HepG2 (cell line): ENCODE results near the gene P3R3URF. TPM values are rescaled to one million over a fixed set of nuclear protein-coding genes. Genes with fewer than 3 reads are reported as not detected.
A peak's percentile ranks its signal among the peaks of the same experiment; 100 is the strongest.

ENCODE experiments used
- GFI1 ChIP-seq: sonication (generic); formaldehyde crosslinking; IDR thresholded peaks from 2 replicates; pipeline ENCODE4 v1.5.0; 2020; ENCODE audit warnings: missing genetic modification reagents, mild to moderate bottlenecking, borderline replicate concordance
- HMG20A ChIP-seq: IDR thresholded peaks from 2 replicates; pipeline ENCODE4 v1.6.1; 2016; ENCODE audit warnings: borderline replicate concordance
- NR2F1 ChIP-seq, 2 experiments: fragments of 450-650 bp in 1 of 2; formaldehyde crosslinking in 1 of 2; IDR thresholded peaks; 2 replicates each; pipeline versions ENCODE4 v1.5.0 to v1.6.1; 2016 to 2020; ENCODE audit warnings: mild to moderate bottlenecking in 1 of 2, missing compliant biosample characterization in 1 of 2, missing genetic modification reagents in 1 of 2, moderate library complexity in 1 of 2
- SALL2 ChIP-seq: sonication (generic); formaldehyde crosslinking; IDR thresholded peaks from 2 replicates; pipeline ENCODE4 v1.8.1; 2023; ENCODE audit warnings: mild to moderate bottlenecking, missing genetic modification reagents, inconsistent platforms
- TAF1 ChIP-seq: sonication (generic); formaldehyde crosslinking; IDR thresholded peaks from 2 replicates; pipeline ENCODE4 v1.4.0; 2020; ENCODE audit warnings: missing genetic modification reagents
- ZMYM4 ChIP-seq: sonication (generic); formaldehyde crosslinking; IDR thresholded peaks from 2 replicates; pipeline ENCODE4 v1.8.1; 2023; ENCODE audit warnings: mild to moderate bottlenecking, missing genetic modification reagents
- ZNF501 ChIP-seq: sonication (generic); formaldehyde crosslinking; IDR thresholded peaks from 2 replicates; pipeline ENCODE4 v1.5.1; 2020; ENCODE audit warnings: mild to moderate bottlenecking, moderate library complexity, missing genetic modification reagents
- ZNF589 ChIP-seq: sonication (generic); formaldehyde crosslinking; conservative IDR thresholded peaks from 2 replicates; pipeline ENCODE4 v1.8.0; 2022; ENCODE audit warnings: mild to moderate bottlenecking, moderate library complexity, missing genetic modification reagents
- ZNF75D ChIP-seq: sonication (generic); formaldehyde crosslinking; IDR thresholded peaks from 2 replicates; pipeline ENCODE4 v1.8.1; 2023; ENCODE audit warnings: missing genetic modification reagents, mild to moderate bottlenecking, borderline replicate concordance
- polyA plus RNA-seq, 8 experiments: library from polyadenylated mRNA; depleted of rRNA in 3 of 8; stranded (reverse) in 7 of 8; unstranded in 1 of 8; fragments of >200 nt; fragmentation: Illumina TruSeq in 4 of 8; extraction: Trizol in 4 of 8; gene quantifications; 2 replicates each; pipeline versions ENCODE4 v1.2.1 to v1.2.3, GENCODE V29; 2011 to 2016; ENCODE audit warnings: low read depth in 4 of 8, missing spikeins in 1 of 8, mixed read lengths in 1 of 8; ENCODE audit not compliant: insufficient read depth in 1 of 8
- total RNA-seq, 5 experiments: library from RNA; depleted of rRNA; stranded (reverse); fragments of >200 nt; fragmentation: Illumina TruSeq; extraction: Trizol; gene quantifications; 2 replicates each; pipeline ENCODE4 v1.2.3, GENCODE V29; 2016; ENCODE audit warnings: low read depth in 1 of 5
- TF ChIP-seq, protein P1 (sequence below): sonication (generic); formaldehyde crosslinking; IDR thresholded peaks from 2 replicates; pipeline ENCODE4 v1.8.0; 2022; ENCODE audit warnings: mild to moderate bottlenecking, missing genetic modification reagents; ENCODE audit not compliant: insufficient replicate concordance
- TF ChIP-seq, protein P2 (sequence below): sonication (generic); formaldehyde crosslinking; IDR thresholded peaks from 2 replicates; pipeline ENCODE4 v1.8.0; 2022; ENCODE audit warnings: mild to moderate bottlenecking, missing genetic modification reagents
- TF ChIP-seq, protein P3 (sequence below): sonication (generic); formaldehyde crosslinking; IDR thresholded peaks from 2 replicates; pipeline ENCODE4 v1.9.0; 2021; ENCODE audit warnings: missing genetic modification reagents, borderline replicate concordance
- TF ChIP-seq, protein P4 (sequence below): sonication (generic); formaldehyde crosslinking; IDR thresholded peaks from 2 replicates; pipeline ENCODE4 v1.8.1; 2022; ENCODE audit warnings: low read depth, mild to moderate bottlenecking, missing genetic modification reagents
- TF ChIP-seq, protein P5 (sequence below): IDR thresholded peaks from 2 replicates; pipeline ENCODE4 v1.6.1; 2012; ENCODE audit warnings: low read length, improper control_type of control experiment
- TF ChIP-seq, protein P6 (sequence below): IDR thresholded peaks from 2 replicates; pipeline ENCODE4 v1.6.1; 2016; ENCODE audit warnings: low read depth, borderline replicate concordance

The P3R3URF gene
- total and polyA plus RNA-seq, 2 of the 13 experiments (the other 11 are each of a cell fraction or from before 2014, with no cell fraction given) = not detected

DNA sequence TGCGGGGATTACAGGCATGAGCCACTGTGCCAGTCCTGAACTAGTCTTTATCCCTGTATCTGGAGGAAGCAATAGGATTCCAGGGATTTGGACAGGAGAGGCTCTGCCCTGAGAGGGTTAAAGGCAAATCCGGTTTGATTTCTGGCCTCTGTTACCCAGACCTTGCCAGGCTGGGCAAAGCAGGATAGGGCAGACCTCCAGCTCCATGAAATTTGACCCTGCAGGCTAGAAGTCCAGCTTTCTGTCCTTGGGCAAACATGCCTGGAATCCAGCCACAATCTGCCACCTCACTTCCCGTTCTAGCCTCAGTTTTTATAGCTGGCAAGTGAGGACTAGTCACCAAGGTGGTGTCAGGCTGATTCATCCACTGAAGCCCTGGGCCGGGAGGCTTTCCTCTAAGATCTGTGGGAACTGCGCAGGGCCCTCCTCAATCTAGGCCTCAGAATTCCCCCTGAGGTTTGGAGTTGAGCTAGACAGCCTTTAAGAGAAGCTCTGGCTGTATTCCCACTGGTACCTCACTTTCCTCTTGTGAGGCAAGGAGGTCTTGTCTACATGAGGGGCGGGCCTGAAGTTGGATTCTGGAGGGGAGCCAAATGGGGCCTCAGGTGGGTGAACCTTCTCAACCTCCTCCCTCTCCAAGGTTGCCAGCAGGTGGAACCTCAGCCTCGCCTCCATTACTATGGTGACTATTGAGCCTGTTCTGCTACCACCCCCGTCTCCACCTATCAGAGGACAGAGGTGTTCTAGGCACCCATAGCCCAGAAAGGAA lies 7.0 kb upstream of the P3R3URF start (continued):
- TF ChIP-seq, protein P1, sequence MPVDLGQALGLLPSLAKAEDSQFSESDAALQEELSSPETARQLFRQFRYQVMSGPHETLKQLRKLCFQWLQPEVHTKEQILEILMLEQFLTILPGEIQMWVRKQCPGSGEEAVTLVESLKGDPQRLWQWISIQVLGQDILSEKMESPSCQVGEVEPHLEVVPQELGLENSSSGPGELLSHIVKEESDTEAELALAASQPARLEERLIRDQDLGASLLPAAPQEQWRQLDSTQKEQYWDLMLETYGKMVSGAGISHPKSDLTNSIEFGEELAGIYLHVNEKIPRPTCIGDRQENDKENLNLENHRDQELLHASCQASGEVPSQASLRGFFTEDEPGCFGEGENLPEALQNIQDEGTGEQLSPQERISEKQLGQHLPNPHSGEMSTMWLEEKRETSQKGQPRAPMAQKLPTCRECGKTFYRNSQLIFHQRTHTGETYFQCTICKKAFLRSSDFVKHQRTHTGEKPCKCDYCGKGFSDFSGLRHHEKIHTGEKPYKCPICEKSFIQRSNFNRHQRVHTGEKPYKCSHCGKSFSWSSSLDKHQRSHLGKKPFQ (CRISPR knock-in tag) = no peak
- TF ChIP-seq TAF1 (CRISPR knock-in tag) (no peak), ZMYM4 (CRISPR knock-in tag) (peak; percentile 35; the same call in 1 of the 2 replicates), NR2F1 (CRISPR knock-in tag; IDR thresholded peaks at IDR 0.05) (peak in 1 of 2 experiments; percentile 28; a peak in 1 of 4 replicates), HMG20A (peak; percentile 15; the same call in 1 of the 2 replicates), SALL2 (CRISPR knock-in tag) (0 out of 2 replicates have a peak, but pooled peaks have one; percentile 25), ZNF589 (no peak), ZNF501 (peak; percentile 70), GFI1 (CRISPR knock-in tag) (0 out of 2 replicates have a peak, but pooled peaks have one; percentile 26), ZNF75D (CRISPR knock-in tag) (no peak)
- TF ChIP-seq, protein P2, sequence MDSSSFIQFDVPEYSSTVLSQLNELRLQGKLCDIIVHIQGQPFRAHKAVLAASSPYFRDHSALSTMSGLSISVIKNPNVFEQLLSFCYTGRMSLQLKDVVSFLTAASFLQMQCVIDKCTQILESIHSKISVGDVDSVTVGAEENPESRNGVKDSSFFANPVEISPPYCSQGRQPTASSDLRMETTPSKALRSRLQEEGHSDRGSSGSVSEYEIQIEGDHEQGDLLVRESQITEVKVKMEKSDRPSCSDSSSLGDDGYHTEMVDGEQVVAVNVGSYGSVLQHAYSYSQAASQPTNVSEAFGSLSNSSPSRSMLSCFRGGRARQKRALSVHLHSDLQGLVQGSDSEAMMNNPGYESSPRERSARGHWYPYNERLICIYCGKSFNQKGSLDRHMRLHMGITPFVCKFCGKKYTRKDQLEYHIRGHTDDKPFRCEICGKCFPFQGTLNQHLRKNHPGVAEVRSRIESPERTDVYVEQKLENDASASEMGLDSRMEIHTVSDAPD = 0 out of 2 replicates have a peak, but pooled peaks have one; percentile 45
- TF ChIP-seq, protein P3, sequence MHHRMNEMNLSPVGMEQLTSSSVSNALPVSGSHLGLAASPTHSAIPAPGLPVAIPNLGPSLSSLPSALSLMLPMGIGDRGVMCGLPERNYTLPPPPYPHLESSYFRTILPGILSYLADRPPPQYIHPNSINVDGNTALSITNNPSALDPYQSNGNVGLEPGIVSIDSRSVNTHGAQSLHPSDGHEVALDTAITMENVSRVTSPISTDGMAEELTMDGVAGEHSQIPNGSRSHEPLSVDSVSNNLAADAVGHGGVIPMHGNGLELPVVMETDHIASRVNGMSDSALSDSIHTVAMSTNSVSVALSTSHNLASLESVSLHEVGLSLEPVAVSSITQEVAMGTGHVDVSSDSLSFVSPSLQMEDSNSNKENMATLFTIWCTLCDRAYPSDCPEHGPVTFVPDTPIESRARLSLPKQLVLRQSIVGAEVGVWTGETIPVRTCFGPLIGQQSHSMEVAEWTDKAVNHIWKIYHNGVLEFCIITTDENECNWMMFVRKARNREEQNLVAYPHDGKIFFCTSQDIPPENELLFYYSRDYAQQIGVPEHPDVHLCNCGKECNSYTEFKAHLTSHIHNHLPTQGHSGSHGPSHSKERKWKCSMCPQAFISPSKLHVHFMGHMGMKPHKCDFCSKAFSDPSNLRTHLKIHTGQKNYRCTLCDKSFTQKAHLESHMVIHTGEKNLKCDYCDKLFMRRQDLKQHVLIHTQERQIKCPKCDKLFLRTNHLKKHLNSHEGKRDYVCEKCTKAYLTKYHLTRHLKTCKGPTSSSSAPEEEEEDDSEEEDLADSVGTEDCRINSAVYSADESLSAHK (CRISPR knock-in tag) = no peak
- TF ChIP-seq, protein P4, sequence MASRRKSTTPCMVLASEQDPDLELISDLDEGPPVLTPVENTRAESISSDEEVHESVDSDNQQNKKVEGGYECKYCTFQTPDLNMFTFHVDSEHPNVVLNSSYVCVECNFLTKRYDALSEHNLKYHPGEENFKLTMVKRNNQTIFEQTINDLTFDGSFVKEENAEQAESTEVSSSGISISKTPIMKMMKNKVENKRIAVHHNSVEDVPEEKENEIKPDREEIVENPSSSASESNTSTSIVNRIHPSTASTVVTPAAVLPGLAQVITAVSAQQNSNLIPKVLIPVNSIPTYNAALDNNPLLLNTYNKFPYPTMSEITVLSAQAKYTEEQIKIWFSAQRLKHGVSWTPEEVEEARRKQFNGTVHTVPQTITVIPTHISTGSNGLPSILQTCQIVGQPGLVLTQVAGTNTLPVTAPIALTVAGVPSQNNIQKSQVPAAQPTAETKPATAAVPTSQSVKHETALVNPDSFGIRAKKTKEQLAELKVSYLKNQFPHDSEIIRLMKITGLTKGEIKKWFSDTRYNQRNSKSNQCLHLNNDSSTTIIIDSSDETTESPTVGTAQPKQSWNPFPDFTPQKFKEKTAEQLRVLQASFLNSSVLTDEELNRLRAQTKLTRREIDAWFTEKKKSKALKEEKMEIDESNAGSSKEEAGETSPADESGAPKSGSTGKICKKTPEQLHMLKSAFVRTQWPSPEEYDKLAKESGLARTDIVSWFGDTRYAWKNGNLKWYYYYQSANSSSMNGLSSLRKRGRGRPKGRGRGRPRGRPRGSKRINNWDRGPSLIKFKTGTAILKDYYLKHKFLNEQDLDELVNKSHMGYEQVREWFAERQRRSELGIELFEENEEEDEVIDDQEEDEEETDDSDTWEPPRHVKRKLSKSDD (CRISPR knock-in tag) = no peak
- TF ChIP-seq, protein P5, sequence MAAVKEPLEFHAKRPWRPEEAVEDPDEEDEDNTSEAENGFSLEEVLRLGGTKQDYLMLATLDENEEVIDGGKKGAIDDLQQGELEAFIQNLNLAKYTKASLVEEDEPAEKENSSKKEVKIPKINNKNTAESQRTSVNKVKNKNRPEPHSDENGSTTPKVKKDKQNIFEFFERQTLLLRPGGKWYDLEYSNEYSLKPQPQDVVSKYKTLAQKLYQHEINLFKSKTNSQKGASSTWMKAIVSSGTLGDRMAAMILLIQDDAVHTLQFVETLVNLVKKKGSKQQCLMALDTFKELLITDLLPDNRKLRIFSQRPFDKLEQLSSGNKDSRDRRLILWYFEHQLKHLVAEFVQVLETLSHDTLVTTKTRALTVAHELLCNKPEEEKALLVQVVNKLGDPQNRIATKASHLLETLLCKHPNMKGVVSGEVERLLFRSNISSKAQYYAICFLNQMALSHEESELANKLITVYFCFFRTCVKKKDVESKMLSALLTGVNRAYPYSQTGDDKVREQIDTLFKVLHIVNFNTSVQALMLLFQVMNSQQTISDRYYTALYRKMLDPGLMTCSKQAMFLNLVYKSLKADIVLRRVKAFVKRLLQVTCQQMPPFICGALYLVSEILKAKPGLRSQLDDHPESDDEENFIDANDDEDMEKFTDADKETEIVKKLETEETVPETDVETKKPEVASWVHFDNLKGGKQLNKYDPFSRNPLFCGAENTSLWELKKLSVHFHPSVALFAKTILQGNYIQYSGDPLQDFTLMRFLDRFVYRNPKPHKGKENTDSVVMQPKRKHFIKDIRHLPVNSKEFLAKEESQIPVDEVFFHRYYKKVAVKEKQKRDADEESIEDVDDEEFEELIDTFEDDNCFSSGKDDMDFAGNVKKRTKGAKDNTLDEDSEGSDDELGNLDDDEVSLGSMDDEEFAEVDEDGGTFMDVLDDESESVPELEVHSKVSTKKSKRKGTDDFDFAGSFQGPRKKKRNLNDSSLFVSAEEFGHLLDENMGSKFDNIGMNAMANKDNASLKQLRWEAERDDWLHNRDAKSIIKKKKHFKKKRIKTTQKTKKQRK = no peak
- TF ChIP-seq, protein P6, sequence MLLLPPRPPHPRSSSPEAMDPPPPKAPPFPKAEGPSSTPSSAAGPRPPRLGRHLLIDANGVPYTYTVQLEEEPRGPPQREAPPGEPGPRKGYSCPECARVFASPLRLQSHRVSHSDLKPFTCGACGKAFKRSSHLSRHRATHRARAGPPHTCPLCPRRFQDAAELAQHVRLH (CRISPR knock-in tag) = peak; percentile 25; the same call in 1 of the 2 replicates
